Stomach (tissue), 4 donors: Measurements from ENCODE around the gene AKNA.

ENCODE experiments used
- CTCF ChIP-seq, 7 experiments: fragments of 450-650 bp in 4 of 7; fragments of 200-600 bp in 3 of 7; sonication (generic) in 3 of 7; IDR thresholded peaks; one replicate each; pipeline ENCODE4 v1.5.1; 2016 to 2019; ENCODE audit warnings: antibody characterized with exemption in 7 of 7, control low read depth in 2 of 7, mild to moderate bottlenecking in 1 of 7
- EP300 ChIP-seq: sonication (generic); formaldehyde crosslinking; IDR thresholded peaks from one replicate; pipeline ENCODE4 v1.6.1; 2017; ENCODE audit warnings: antibody characterized with exemption
- POLR2A ChIP-seq, 4 donors: fragments of 450-650 bp; IDR thresholded peaks; one replicate each; pipeline ENCODE4 v1.6.1; 2016; ENCODE audit warnings: antibody characterized with exemption in 4 of 4, control low read depth in 2 of 4, mild to moderate bottlenecking in 1 of 4, moderate library complexity in 1 of 4
- POLR2AphosphoS5 ChIP-seq, 3 donors: sonication (generic); formaldehyde crosslinking; IDR thresholded peaks; one replicate each; pipeline ENCODE4 v1.6.1; 2016; ENCODE audit warnings: antibody characterized with exemption in 3 of 3

GRCh38 chr9:114289106-114289505, 98.7 kb downstream of the AKNA start:
- no peak for TF ChIP-seq EP300
- TF ChIP-seq POLR2A (IDR thresholded peaks at IDR 0.05) = no peak
- TF ChIP-seq CTCF (IDR thresholded peaks at IDR 0.05) = no peak
- no peak for TF ChIP-seq POLR2AphosphoS5 (IDR thresholded peaks at IDR 0.05)
